Stimulated activated CD8-positive, alpha-beta memory T cell treated with anti-CD3 and anti-CD28 coated beads, Interleukin-12 subunit alpha, Interleukin-12 subunit beta, amount 100 ng/mL, for 4 hours (primary cell): ENCODE data around the gene TYW5.

Experiments used
- DNase-seq: peaks from one replicate; pipeline ENCODE4 v3.0.0-alpha.2; 2020; ENCODE audit warnings: low read depth

The TYW5 gene, protein sequence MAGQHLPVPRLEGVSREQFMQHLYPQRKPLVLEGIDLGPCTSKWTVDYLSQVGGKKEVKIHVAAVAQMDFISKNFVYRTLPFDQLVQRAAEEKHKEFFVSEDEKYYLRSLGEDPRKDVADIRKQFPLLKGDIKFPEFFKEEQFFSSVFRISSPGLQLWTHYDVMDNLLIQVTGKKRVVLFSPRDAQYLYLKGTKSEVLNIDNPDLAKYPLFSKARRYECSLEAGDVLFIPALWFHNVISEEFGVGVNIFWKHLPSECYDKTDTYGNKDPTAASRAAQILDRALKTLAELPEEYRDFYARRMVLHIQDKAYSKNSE

GRCh38 chr2:199955339-199956061 is at the start of gene TYW5, which contains the start of gene MAIP1:
TSS of gene TYW5 (minus strand) at chr2:199955491. CDS start at chr2:199955470, 21 bp downstream.
TSS of gene MAIP1 (plus strand) at chr2:199955582. CDS start at chr2:199955799, 217 bp downstream.
- DNase-seq: peak; percentile 62

DNA sequence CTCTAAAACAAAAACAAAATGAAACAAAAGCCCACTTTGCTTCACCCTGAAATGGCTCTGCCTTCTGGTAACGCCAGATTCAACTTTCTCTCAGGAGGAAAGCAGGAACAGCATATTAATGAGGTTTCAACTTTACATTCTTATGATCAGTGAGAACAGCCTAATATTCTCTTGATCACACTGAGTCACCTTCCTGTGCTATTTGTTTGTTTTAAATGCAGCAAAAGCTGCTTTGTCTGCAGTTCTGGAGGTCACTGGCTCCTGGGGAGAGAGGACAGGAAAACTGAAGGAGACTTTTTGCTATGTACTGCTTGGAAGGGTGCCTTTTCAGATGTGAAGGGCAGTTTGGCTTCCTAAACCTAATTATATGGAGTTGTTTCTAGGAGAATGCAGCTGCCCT is 48.2 kb upstream of the TYW5 start:
- no peak for DNase-seq

- no peak for DNase-seq
These were observed 45.3 kb upstream of the TYW5 start for GRCh38 chr2:200000444-200001163.

GRCh38 chr2:199999166-199999565 is 43.9 kb upstream of the TYW5 start:
- no peak for DNase-seq

DNA sequence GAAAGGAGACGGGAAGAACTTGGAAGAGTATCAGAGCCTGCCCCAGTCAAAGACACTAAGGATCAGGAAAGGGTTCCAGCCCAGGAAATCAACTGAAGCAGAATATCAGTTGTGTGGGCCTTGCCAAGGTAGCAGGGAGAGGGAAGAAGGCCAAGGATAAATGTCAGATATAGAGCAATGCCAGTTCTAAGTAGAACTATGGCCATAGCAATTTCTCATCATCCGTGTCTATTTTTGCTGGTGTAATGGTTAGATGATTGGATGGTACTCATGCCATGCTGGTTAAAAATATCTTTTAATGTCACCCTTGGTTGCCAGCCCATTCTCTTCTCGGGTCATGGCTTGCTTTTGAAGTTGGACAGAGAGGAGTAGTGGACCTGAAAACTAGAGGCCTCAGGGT is 42.0 kb upstream of the TYW5 start:
- no peak for DNase-seq

- DNase-seq: no peak
These were observed 39.6 kb upstream of the TYW5 start for GRCh38 chr2:199994896-199995295.

- no peak for DNase-seq
These were observed 39.1 kb upstream of the TYW5 start for GRCh38 chr2:199994371-199994770.

- no peak for DNase-seq
These were observed 37.0 kb upstream of the TYW5 start for GRCh38 chr2:199992296-199992695.

- DNase-seq: no peak
These were observed 36.4 kb upstream of the TYW5 start for GRCh38 chr2:199991691-199992090.

DNA sequence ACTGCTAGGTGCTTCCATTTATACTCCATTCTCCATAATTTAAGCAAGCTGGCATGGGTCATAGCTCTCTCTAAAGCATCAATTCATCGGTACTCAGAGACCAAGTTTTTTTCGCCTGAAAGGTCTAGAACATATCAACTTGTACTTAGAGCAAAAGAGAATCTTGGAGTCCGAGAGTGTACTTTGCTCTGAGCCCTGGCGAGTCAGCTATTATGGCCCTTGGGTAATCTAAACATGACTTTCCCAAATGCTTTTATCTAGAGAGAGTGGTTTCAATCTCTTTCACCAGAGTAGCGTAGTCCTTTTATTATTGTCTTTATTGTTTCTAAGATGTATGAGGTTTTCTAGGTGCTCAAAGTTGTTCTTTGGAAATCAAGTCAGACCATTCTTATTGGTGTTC is 34.5 kb upstream of the TYW5 start:
- no peak for DNase-seq

DNA sequence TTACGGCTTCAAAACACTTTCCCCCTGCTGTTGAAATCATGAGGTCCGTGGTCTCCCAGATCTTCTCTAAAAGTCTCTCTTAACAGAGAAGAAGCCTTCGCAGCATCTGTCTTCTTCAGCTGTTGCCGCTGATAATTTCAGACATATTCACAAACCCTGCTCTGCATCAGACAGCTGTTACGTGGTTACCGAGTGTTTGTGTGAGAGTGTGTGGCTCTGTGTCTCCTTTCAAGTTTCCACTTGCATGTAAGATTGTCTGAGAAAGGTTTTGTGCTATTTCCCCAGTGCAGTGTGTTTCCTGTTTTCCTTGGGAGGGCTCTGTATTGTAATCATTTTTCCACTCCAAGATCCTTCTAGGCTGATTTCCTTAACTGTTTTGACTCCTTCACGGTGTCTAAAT is 32.9 kb upstream of the TYW5 start:
- no peak for DNase-seq

GRCh38 chr2:199987586-199987985 is 32.3 kb upstream of the TYW5 start:
- no peak for DNase-seq

DNA sequence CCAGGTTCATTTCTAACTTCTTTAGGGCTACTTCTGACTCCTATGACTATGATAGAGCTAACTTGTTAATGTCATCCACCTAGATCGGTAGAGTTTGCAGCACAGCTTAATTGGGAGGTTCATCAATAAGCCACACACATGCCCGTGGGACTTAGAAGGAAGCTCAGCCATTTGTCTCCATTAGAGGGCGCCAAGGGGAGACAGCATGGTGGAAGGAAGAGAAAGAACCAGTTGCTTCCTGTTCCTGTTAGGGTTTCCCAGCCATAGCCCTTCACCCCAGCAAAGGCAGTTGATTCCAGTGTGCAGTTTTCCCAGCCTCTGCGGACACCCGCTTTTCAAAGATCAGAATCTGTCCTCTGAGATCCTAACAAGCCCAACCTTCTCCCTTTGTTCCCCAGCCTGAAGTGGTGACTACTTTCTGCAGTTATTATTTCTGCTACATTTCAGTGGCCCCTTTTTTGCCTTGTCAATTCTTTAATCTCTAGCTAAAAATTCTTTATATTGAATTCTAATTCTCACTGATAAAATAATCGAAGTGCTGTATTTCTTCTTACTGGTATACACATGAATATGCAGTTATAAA is 30.4 kb upstream of the TYW5 start:
- no peak for DNase-seq

- no peak for DNase-seq
These were observed 29.5 kb upstream of the TYW5 start for GRCh38 chr2:199984755-199985154.

GRCh38 chr2:199984159-199984558 is 28.9 kb upstream of the TYW5 start:
- DNase-seq: no peak

DNA sequence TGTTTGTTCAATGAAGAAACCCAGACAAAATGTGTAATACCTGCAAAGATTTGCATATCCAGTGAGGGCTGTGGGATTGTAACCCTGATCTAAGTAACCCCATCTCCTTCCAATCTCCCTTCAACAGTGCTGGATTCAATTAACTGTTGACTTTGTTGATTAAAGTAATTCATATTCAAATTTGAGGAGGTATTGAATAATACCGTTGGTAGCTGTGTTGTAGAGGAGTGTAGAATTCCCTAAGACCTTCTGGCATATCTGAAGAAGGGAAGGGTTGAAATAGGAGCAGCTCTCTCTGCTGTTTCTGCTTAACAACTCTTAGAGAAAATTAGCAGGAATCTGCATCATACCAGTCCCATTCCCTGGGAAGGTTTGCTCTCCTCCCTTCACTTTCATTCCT is 28.2 kb upstream of the TYW5 start:
- DNase-seq: no peak

- no peak for DNase-seq
These were observed 27.0 kb upstream of the TYW5 start for GRCh38 chr2:199982126-199982843.

DNA sequence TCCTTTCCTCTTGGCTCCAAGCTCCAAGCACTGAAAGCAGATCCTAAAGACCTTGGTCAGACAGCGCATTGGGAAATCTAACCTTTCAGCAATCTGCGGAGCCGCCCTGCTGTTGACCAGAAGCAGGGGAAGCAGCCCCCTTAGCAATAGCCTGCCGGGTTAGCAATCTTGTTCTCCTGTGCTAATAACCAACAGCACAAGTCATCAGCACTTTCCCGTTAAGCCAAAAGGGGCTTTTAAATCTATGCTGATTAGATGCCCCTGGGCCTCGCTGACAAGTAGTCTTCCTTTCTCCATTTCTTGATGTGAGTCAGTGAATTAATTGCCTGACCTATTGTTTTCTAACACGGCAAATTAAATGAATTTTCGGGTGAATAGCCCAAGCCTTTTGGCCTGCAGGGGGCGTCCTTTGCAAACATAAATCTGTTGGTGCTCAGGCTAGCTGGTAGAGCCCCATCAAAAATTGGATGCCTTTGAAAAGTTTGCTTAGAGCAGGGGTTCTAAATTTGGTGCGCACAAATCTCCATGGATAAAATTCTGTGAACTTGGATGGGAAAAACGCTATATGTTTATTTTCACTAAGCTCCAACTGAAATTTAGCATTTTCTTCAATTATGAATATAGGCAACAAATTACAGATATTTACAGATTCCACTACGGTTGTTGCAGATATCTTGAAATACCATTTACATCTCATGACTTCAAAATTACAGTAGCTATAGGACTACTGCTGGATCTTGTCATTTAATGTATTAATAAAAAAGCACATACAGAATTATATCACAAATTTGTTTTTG is 24.7 kb upstream of the TYW5 start:
- peak; percentile 46 for DNase-seq

GRCh38 chr2:199979398-199979797 is 24.1 kb upstream of the TYW5 start:
- no peak for DNase-seq

GRCh38 chr2:199977984-199978415 is 22.7 kb upstream of the TYW5 start:
- no peak for DNase-seq
